Measurements from ENCODE around the gene VIM.
"Not testable (repeated sequence)": the region's sequence is repeated elsewhere in the genome, so short reads cannot be mapped to it uniquely, and the experiment has no call there.

VIM gene

GRCh38 chr10:17262502-17262901 lies 34.5 kb downstream of the VIM start:
- Histone ChIP-seq H3K27ac (ENCODE audit: low read depth, low read length) (no peak overlapping the region), H3K36me3 (ENCODE audit: insufficient read depth, low read length) (no peaks in the 10 kb centered on the region), H3K4me1 (ENCODE audit: insufficient read depth, low read length) (no peaks in the 10 kb centered on the region), H3K9me3 (ENCODE audit: insufficient read depth, low read depth, low read length) (peaks cover 53% of the 10 kb centered on the region), H3K27me3 (ENCODE audit: insufficient read depth, low read length) (no peaks in the 10 kb centered on the region), H3K9ac (ENCODE audit: low read depth, low read length) (no peak overlapping the region), H3K4me3 (ENCODE audit: low read length) (no peak overlapping the region)
- 95% methylated on average over 2 of the region's 4 CpGs for WGBS

- WGBS: 96% methylated on average over 8 of the region's 8 CpGs
- H3K27me3 ChIP-seq (ENCODE audit: insufficient read depth, low read length): no peaks in the 10 kb centered on the region
- H3K27ac ChIP-seq (ENCODE audit: low read depth, low read length): no peak overlapping the region
- no peaks in the 10 kb centered on the region for H3K4me1 ChIP-seq (ENCODE audit: insufficient read depth, low read length)
- no peak overlapping the region for H3K4me3 ChIP-seq (ENCODE audit: low read length)
- peaks cover 53% of the 10 kb centered on the region for H3K9me3 ChIP-seq (ENCODE audit: insufficient read depth, low read depth, low read length)
- H3K36me3 ChIP-seq (ENCODE audit: insufficient read depth, low read length): no peaks in the 10 kb centered on the region
- no peak overlapping the region for H3K9ac ChIP-seq (ENCODE audit: low read depth, low read length)
Measured at GRCh38 chr10:17263580-17263979, 35.5 kb downstream of the VIM start.

GRCh38 chr10:17265468-17265867 lies 37.4 kb downstream of the VIM start:
- H3K9me3 ChIP-seq (ENCODE audit: insufficient read depth, low read depth, low read length): peaks cover 52% of the 10 kb centered on the region
- no peak overlapping the region for H3K4me3 ChIP-seq (ENCODE audit: low read length)
- no peaks in the 10 kb centered on the region for H3K27me3 ChIP-seq (ENCODE audit: insufficient read depth, low read length)
- H3K9ac ChIP-seq (ENCODE audit: low read depth, low read length): no peak overlapping the region
- 96% methylated on average over 2 of the region's 2 CpGs for WGBS
- H3K27ac ChIP-seq (ENCODE audit: low read depth, low read length): no peak overlapping the region
- H3K4me1 ChIP-seq (ENCODE audit: insufficient read depth, low read length): no peaks in the 10 kb centered on the region
- H3K36me3 ChIP-seq (ENCODE audit: insufficient read depth, low read length): no peaks in the 10 kb centered on the region

GRCh38 chr10:17266549-17266948 lies 38.5 kb downstream of the VIM start:
- H3K4me1 ChIP-seq (ENCODE audit: insufficient read depth, low read length); H3K4me3 ChIP-seq (ENCODE audit: low read length); H3K36me3 ChIP-seq (ENCODE audit: insufficient read depth, low read length); H3K27ac ChIP-seq (ENCODE audit: low read depth, low read length); H3K9ac ChIP-seq (ENCODE audit: low read depth, low read length); H3K27me3 ChIP-seq (ENCODE audit: insufficient read depth, low read length): not testable (repeated sequence)
- peaks cover 41% of the 10 kb centered on the region for H3K9me3 ChIP-seq (ENCODE audit: insufficient read depth, low read depth, low read length)
- 95% methylated on average over 6 of the region's 6 CpGs for WGBS

- Histone ChIP-seq H3K27ac (ENCODE audit: low read depth, low read length) (no peak overlapping the region), H3K27me3 (ENCODE audit: insufficient read depth, low read length) (no peaks in the 10 kb centered on the region), H3K36me3 (ENCODE audit: insufficient read depth, low read length) (no peaks in the 10 kb centered on the region), H3K4me3 (ENCODE audit: low read length) (no peak overlapping the region), H3K9me3 (ENCODE audit: insufficient read depth, low read depth, low read length) (peaks cover 14% of the 10 kb centered on the region), H3K9ac (ENCODE audit: low read depth, low read length) (no peak overlapping the region), H3K4me1 (ENCODE audit: insufficient read depth, low read length) (no peaks in the 10 kb centered on the region)
- WGBS: 93% methylated on average over 12 of the region's 12 CpGs
Measured at GRCh38 chr10:17272648-17273047, 44.6 kb downstream of the VIM start.

GRCh38 chr10:17273403-17273802 lies 45.4 kb downstream of the VIM start:
- 74% methylated on average over 2 of the region's 2 CpGs for WGBS
- Histone ChIP-seq H3K27ac (ENCODE audit: low read depth, low read length) (no peak overlapping the region), H3K36me3 (ENCODE audit: insufficient read depth, low read length) (no peaks in the 10 kb centered on the region), H3K9me3 (ENCODE audit: insufficient read depth, low read depth, low read length) (peaks cover 18% of the 10 kb centered on the region), H3K4me3 (ENCODE audit: low read length) (no peak overlapping the region), H3K9ac (ENCODE audit: low read depth, low read length) (no peak overlapping the region), H3K4me1 (ENCODE audit: insufficient read depth, low read length) (no peaks in the 10 kb centered on the region), H3K27me3 (ENCODE audit: insufficient read depth, low read length) (no peaks in the 10 kb centered on the region)

GRCh38 chr10:17276756-17277424 lies 48.8 kb downstream of the VIM start:
- Histone ChIP-seq H3K27me3 (ENCODE audit: insufficient read depth, low read length) (no peaks in the 10 kb centered on the region), H3K4me3 (ENCODE audit: low read length) (no peak overlapping the region), H3K36me3 (ENCODE audit: insufficient read depth, low read length) (no peaks in the 10 kb centered on the region), H3K27ac (ENCODE audit: low read depth, low read length) (no peak overlapping the region), H3K4me1 (ENCODE audit: insufficient read depth, low read length) (no peaks in the 10 kb centered on the region), H3K9ac (ENCODE audit: low read depth, low read length) (no peak overlapping the region), H3K9me3 (ENCODE audit: insufficient read depth, low read depth, low read length) (peaks cover 36% of the 10 kb centered on the region)
- WGBS: 86% methylated on average over 8 of the region's 9 CpGs

GRCh38 chr10:17278607-17279240 lies 50.7 kb downstream of the VIM start:
- no peak overlapping the region for H3K27ac ChIP-seq (ENCODE audit: low read depth, low read length)
- no peak overlapping the region for H3K9ac ChIP-seq (ENCODE audit: low read depth, low read length)
- H3K9me3 ChIP-seq (ENCODE audit: insufficient read depth, low read depth, low read length): peaks cover 54% of the 10 kb centered on the region
- WGBS: 95% methylated on average over 4 of the region's 4 CpGs
- H3K4me3 ChIP-seq (ENCODE audit: low read length): no peak overlapping the region
- no peaks in the 10 kb centered on the region for H3K27me3 ChIP-seq (ENCODE audit: insufficient read depth, low read length)
- H3K4me1 ChIP-seq (ENCODE audit: insufficient read depth, low read length): no peaks in the 10 kb centered on the region
- no peaks in the 10 kb centered on the region for H3K36me3 ChIP-seq (ENCODE audit: insufficient read depth, low read length)

GRCh38 chr10:17282311-17282710 lies 54.3 kb downstream of the VIM start:
- Histone ChIP-seq H3K9ac (ENCODE audit: low read depth, low read length) (no peak overlapping the region), H3K27me3 (ENCODE audit: insufficient read depth, low read length) (no peaks in the 10 kb centered on the region), H3K4me3 (ENCODE audit: low read length) (no peak overlapping the region), H3K27ac (ENCODE audit: low read depth, low read length) (no peak overlapping the region), H3K36me3 (ENCODE audit: insufficient read depth, low read length) (no peaks in the 10 kb centered on the region), H3K4me1 (ENCODE audit: insufficient read depth, low read length) (no peaks in the 10 kb centered on the region), H3K9me3 (ENCODE audit: insufficient read depth, low read depth, low read length) (peaks cover 48% of the 10 kb centered on the region)
- 93% methylated on average over 3 of the region's 3 CpGs for WGBS

- WGBS: 81% methylated on average over 10 of the region's 10 CpGs
- Histone ChIP-seq H3K27me3 (ENCODE audit: insufficient read depth, low read length) (no peaks in the 10 kb centered on the region), H3K27ac (ENCODE audit: low read depth, low read length) (no peak overlapping the region), H3K9me3 (ENCODE audit: insufficient read depth, low read depth, low read length) (peaks cover 22% of the 10 kb centered on the region), H3K36me3 (ENCODE audit: insufficient read depth, low read length) (no peaks in the 10 kb centered on the region), H3K4me1 (ENCODE audit: insufficient read depth, low read length) (no peaks in the 10 kb centered on the region), H3K9ac (ENCODE audit: low read depth, low read length) (no peak overlapping the region), H3K4me3 (ENCODE audit: low read length) (no peak overlapping the region)
Measured at GRCh38 chr10:17286562-17287550, 58.8 kb downstream of the VIM start.

Measured in HUES64 (cell line).